Stimulated activated CD4-positive, alpha-beta T cell treated with anti-CD3 and anti-CD28 coated beads, Interleukin-12 subunit alpha, Interleukin-12 subunit beta, amount 100 ng/mL, for 24 hours (primary cell): Measurements from ENCODE around the gene CCL23.

Source experiments
- DNase-seq, 2 experiments: peaks; one replicate each; pipeline ENCODE4 v3.0.0-alpha.2; 2020; ENCODE audit warnings: low read depth in 2 of 2

Gene CCL23

GRCh38 chr17:35969558-35970380 lies 48.0 kb downstream of the CCL23 start:
- DNase-seq: peak; percentile 33 to 76

DNA sequence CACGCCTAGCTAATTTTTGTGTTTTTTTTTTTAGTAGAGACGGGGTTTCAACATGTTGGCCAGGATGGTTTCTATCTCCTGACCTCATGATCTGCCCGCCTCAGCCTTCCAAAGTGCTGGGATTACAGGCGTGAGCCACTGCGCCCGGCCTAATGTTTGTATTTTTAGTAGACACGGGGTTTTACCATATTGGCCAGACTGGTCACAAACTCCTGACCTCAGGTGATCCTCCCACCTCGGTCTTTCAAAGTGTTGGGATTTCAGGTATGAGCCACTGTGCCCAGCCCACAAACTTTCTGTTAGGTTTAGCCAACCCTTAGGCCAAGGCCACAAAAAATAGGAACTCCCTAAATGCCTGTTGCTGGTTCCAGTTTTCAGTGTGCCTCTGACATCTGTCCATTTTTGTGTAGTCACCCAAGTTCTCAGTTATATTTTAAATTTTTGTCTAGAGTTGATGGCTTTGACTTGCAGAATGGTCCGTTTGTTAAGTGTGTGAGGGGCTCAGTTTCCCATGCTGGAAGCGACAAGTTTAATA lies 49.2 kb downstream of the CCL23 start:
- DNase-seq: no peak

DNA sequence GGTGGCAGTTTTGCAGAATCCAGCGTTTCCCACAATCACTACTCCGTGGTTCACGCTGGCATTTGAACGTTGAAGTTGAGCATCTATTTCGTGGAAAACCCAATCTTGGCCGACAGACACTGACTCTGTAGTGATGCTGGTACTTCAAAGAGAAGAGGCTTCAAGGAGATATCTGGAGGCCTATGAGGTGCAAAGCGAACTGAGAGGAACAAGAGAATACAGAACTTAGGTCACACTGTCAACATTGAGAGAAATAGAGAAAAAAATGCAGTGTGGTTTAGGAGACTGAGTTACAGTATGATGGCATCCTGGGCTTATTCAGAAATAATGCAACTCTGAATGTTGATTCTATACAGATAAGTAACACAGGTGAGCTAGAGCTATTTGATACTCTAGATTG lies 52.5 kb downstream of the CCL23 start:
- DNase-seq: no peak

- DNase-seq: no peak
Measured at GRCh38 chr17:35963663-35964062, 54.1 kb downstream of the CCL23 start.
